Endometrial microvascular endothelial cells (primary cell): ENCODE measurements around the gene OR10H2. TPM values are rescaled to one million over a fixed set of nuclear protein-coding genes. Genes with fewer than 3 reads are reported as not detected.
"Not testable (repeated sequence)": the region's sequence is repeated elsewhere in the genome, so short reads cannot be mapped to it uniquely, and the experiment has no call there.

Experiments
- in situ Hi-C: cut with HindIII; loops from 2 replicates; pipeline ENCODE4 v1.10.0; 2017; ENCODE audit warnings: low sequenced_read_pairs, low pct_unique_long_range_greater_than_20kb; ENCODE audit errors: inconsistent ontology term
- total RNA-seq: library from RNA; depleted of rRNA; stranded (reverse); fragments of >200 nt; gene quantifications from one replicate; pipeline ENCODE4 v1.2.3, GENCODE V29; 2015; ENCODE audit errors: inconsistent ontology term

The OR10H2 gene
- total RNA-seq, 1 donor from 2014 or later = not detected

- in situ Hi-C loops = no loop called here
These were observed 20.4 kb downstream of the OR10H2 start for GRCh38 chr19:15748239-15748638.

GRCh38 chr19:15758379-15758778 is 30.6 kb downstream of the OR10H2 start:
- in situ Hi-C loops = no loop called here

GRCh38 chr19:15759962-15760565 is 32.2 kb downstream of the OR10H2 start:
- in situ Hi-C loops = no loop called here

GRCh38 chr19:15769586-15769985 is 41.8 kb downstream of the OR10H2 start:
- in situ Hi-C loops = no loop called here

GRCh38 chr19:15774159-15774558 is 46.3 kb downstream of the OR10H2 start:
- in situ Hi-C loops = not testable (repeated sequence)

- in situ Hi-C loops = no loop called here
These were observed 47.4 kb downstream of the OR10H2 start for GRCh38 chr19:15775249-15775648.

- in situ Hi-C loops = no loop called here
These were observed 48.4 kb downstream of the OR10H2 start for GRCh38 chr19:15776264-15776663.

- in situ Hi-C loops = no loop called here
These were observed 49.5 kb downstream of the OR10H2 start for GRCh38 chr19:15776991-15777970.

Other genes starting within 250 kb of the OR10H2 start
- gene PGLYRP2, start 248.5 kb upstream of the OR10H2 start, total RNA-seq = not detected
- gene CYP4F22, start 219.5 kb upstream of the OR10H2 start, total RNA-seq = not detected
- gene CYP4F8, start 112.8 kb upstream of the OR10H2 start, total RNA-seq = not detected
- not detected for gene CYP4F3, start 87.1 kb upstream of the OR10H2 start, total RNA-seq
- not detected for gene CYP4F12, start 54.9 kb upstream of the OR10H2 start, total RNA-seq
- gene OR10H3, start 10.0 kb downstream of the OR10H2 start, total RNA-seq = not detected
- gene OR10H5, start 59.6 kb downstream of the OR10H2 start, total RNA-seq = not detected
- not detected for gene OR10H1, start 87.6 kb downstream of the OR10H2 start, total RNA-seq
- not detected for gene CYP4F2, start 170.1 kb downstream of the OR10H2 start, total RNA-seq
- not detected for gene CYP4F11, start 206.5 kb downstream of the OR10H2 start, total RNA-seq
- not detected for gene OR10H4, start 221.0 kb downstream of the OR10H2 start, total RNA-seq